Erythroblast (primary cell): ENCODE results near the gene ASL.

ENCODE experiments used
- GATA1 ChIP-seq: IDR thresholded peaks from 2 replicates; pipeline ENCODE4 v1.6.1; 2011; ENCODE audit warnings: low read depth, mild to moderate bottlenecking, control low read depth, low read length, moderate library complexity
- POLR2A ChIP-seq: IDR thresholded peaks from 2 replicates; pipeline ENCODE4 v1.6.1; 2011; ENCODE audit warnings: mild to moderate bottlenecking, low read length

DNA sequence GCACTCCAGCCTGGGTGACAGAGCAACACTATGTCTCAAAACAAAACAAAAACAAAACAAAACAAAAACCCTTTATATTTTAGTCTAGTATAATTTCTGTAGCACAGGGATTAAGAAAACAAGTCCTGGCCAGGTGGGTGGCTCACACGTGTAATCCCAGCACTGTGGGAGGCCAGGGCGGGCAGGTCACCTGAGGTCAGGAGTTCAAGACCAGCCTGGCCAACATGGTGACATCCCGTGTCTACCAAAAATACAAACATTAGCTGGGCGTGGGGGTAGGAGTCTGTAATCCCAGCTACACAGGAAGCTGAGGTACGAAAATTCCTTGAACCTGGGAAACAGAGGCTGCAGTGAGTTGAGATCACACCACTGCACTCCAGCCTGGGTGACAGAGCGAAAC, 23.2 kb upstream of the ASL start:
- TF ChIP-seq POLR2A (no peak), GATA1 (no peak)
